Osteoblast (primary cell): ENCODE data around the gene HOXB7. TPM values are rescaled to one million over a fixed set of nuclear protein-coding genes. Genes with fewer than 3 reads are reported as not detected.

Experiments used
- DNase-seq: peaks from one replicate; pipeline ENCODE4 v3.0.0; 2011; ENCODE audit warnings: low spot score, mixed read lengths; ENCODE audit not compliant: insufficient read length; ENCODE audit errors: missing footprints
- H2AFZ ChIP-seq: 2 replicates; pipeline ENCODE4 v1.6.0; 2011; ENCODE audit warnings: mild to moderate bottlenecking, low read length
- H3K27ac ChIP-seq: 2 replicates; pipeline ENCODE4 v1.5.1; 2011; ENCODE audit warnings: mild to moderate bottlenecking, low read depth, low read length, moderate library complexity
- H3K27me3 ChIP-seq: 2 replicates; pipeline ENCODE4 v1.6.0; 2012; ENCODE audit warnings: mild to moderate bottlenecking, control low read depth, inconsistent platforms, low read length, moderate library complexity; ENCODE audit not compliant: insufficient read depth
- H3K36me3 ChIP-seq: 2 replicates; pipeline ENCODE4 v1.5.1; 2011; ENCODE audit warnings: mild to moderate bottlenecking, low read length, control low read depth, moderate library complexity; ENCODE audit not compliant: insufficient read depth
- H3K4me1 ChIP-seq: 2 replicates; pipeline ENCODE4 v1.5.1; 2011; ENCODE audit warnings: mild to moderate bottlenecking, low read length, control low read depth, moderate library complexity; ENCODE audit not compliant: insufficient read depth
- H3K4me2 ChIP-seq: 2 replicates; pipeline ENCODE4 v1.6.0; 2011; ENCODE audit warnings: mild to moderate bottlenecking, low read length; ENCODE audit not compliant: insufficient read depth
- H3K4me3 ChIP-seq: fragments of 200-600 bp; sonication (generic); 3 replicates; pipeline ENCODE4 v1.5.1; 2012; ENCODE audit warnings: mild to moderate bottlenecking, low read length, inconsistent platforms; ENCODE audit not compliant: insufficient read depth
- H3K79me2 ChIP-seq: 2 replicates; pipeline ENCODE4 v1.6.0; 2012; ENCODE audit warnings: mild to moderate bottlenecking, low read length, control low read depth, inconsistent platforms; ENCODE audit not compliant: insufficient read depth
- H3K9me3 ChIP-seq: 2 replicates; pipeline ENCODE4 v1.5.1; 2011; ENCODE audit warnings: low read depth, low read length, control low read depth
- H4K20me1 ChIP-seq: 2 replicates; pipeline ENCODE4 v1.6.0; 2012; ENCODE audit warnings: mild to moderate bottlenecking, low read length, control low read depth; ENCODE audit not compliant: insufficient read depth
- total RNA-seq: library from RNA; depleted of rRNA; stranded (reverse); fragments of >200 nt; gene quantifications from 2 replicates; pipeline ENCODE4 v1.2.3, GENCODE V29; 2012
- TF ChIP-seq, protein P1 (sequence below): IDR thresholded peaks from 2 replicates; pipeline ENCODE4 v1.5.1; 2011; ENCODE audit warnings: mild to moderate bottlenecking, low read depth, low read length, moderate library complexity; ENCODE audit errors: extremely low read depth

The HOXB7 gene
- total RNA-seq, 1 donor = 0.36 TPM

DNA sequence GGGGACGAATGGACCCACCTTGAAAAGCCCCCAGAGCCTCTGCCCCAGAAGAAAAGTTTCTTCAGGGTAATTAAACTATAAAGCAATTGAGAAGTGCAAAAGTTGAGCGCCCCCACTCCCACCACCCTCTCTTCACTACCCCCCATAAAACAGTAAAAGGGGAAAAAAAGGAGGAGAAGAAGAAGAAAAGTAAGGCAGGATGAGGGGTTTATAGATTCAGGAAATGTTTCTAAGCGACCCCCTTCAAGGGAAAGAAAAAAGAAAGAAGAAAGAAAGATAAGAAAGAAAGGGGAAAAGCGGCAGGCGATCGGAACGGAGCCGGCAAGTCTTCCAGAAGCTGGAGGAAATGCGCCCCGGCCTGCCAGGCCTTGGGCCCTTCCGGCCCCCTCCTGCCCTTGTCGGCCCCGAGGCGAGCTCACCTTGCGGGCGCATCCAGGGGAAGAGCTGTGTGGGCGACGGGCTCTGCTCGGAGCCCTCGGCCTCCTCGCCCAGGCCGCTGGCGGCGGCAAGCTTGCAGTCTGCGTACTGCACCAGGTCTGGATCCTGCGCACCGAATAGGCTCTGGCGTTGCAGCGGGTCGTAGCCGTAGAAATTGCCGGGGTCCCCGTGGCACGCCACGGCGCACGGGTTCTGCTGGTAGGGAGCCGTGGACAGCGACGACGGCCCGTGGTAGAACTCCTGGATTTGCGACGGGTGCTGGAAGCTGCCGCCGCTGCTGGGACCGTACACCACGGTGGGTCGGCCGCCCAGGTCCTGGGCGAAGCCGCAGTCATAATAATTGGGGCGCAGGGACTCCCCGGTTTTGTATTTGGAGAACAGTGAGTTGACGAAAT, 3.3 kb upstream of the HOXB7 start:
- no peak overlapping the region for H3K4me3 ChIP-seq
- no peak overlapping the region for H3K4me2 ChIP-seq
- peaks cover 6% of the 10 kb centered on the region for H4K20me1 ChIP-seq
- no peak for DNase-seq
- no peaks in the 10 kb centered on the region for H3K79me2 ChIP-seq
- H3K9me3 ChIP-seq = no peaks in the 10 kb centered on the region
- no peak overlapping the region for H3K27ac ChIP-seq
- no peaks in the 10 kb centered on the region for H3K36me3 ChIP-seq
- H3K4me1 ChIP-seq = no peaks in the 10 kb centered on the region
- H2AFZ ChIP-seq = no peak overlapping the region
- TF ChIP-seq, protein P1, sequence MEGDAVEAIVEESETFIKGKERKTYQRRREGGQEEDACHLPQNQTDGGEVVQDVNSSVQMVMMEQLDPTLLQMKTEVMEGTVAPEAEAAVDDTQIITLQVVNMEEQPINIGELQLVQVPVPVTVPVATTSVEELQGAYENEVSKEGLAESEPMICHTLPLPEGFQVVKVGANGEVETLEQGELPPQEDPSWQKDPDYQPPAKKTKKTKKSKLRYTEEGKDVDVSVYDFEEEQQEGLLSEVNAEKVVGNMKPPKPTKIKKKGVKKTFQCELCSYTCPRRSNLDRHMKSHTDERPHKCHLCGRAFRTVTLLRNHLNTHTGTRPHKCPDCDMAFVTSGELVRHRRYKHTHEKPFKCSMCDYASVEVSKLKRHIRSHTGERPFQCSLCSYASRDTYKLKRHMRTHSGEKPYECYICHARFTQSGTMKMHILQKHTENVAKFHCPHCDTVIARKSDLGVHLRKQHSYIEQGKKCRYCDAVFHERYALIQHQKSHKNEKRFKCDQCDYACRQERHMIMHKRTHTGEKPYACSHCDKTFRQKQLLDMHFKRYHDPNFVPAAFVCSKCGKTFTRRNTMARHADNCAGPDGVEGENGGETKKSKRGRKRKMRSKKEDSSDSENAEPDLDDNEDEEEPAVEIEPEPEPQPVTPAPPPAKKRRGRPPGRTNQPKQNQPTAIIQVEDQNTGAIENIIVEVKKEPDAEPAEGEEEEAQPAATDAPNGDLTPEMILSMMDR = no peak
- H3K27me3 ChIP-seq = peaks cover 97% of the 10 kb centered on the region

DNA sequence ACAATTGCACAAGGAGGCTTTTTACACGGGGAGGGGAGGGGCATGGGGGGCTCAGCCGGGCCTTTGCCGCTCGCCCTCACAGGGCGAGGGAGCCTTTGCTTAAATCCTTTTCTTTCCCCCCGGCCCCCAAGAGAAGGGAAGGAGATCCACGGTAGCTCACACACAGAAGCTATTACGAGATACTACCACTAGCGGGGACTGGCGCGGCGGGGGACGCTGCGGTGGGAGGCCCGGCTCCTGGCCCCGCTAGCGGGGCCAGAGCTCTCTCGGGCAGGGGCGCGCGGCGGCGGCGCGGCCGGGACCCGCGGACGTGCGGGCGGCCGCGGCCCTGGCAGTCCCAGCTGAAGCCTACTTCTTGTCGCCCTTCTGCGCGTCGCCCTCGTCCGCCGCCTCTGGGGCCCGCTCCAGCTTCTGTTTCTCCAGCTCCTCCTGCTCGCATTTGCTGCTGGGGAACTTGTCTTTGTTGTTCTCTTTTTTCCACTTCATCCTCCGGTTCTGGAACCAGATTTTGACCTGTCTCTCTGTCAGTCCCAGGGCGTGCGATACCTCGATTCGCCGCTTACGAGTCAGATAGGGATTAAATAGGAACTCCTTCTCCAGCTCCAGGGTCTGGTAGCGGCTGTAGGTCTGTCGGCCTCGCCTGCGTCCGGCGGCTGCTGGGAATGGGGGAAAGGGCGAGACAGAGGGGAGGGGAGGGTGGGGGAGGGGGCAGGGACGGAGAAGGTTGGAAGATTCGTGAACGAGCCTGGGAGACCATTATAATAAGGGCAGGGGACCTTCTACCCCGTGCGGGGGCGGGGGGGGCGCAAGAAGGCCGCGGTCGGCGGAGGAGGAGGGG, 2.3 kb upstream of the HOXB7 start:
- TF ChIP-seq, protein P1 = no peak
- H3K27ac ChIP-seq = no peak overlapping the region
- H3K9me3 ChIP-seq = no peaks in the 10 kb centered on the region
- H3K27me3 ChIP-seq = peaks cover 97% of the 10 kb centered on the region
- H3K4me2 ChIP-seq = peak overlapping the region; percentile 39
- H4K20me1 ChIP-seq = peaks cover 5% of the 10 kb centered on the region
- H2AFZ ChIP-seq = no peak overlapping the region
- no peak for DNase-seq
- no peaks in the 10 kb centered on the region for H3K79me2 ChIP-seq
- no peaks in the 10 kb centered on the region for H3K4me1 ChIP-seq
- no peaks in the 10 kb centered on the region for H3K36me3 ChIP-seq
- no peak overlapping the region for H3K4me3 ChIP-seq

DNA sequence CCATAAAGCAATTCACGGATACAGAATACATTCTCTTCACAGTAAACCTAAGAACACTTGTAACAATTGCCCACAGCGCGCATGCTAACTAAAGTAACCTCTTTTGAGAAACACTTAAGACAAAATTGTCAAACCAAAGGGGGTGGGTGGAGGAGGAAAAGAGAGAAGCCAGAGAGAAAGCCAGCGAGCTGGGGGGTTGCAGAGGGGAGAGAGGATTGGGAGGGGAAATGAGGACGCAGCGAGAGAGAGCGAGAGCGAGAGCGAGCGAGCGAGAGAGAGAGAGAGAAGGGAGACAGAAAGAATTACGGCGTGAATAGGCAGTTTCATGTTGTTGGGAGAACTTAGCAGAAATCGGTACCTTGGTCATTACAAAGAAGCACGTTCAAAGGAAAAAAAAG, 1.6 kb upstream of the HOXB7 start:
- H3K36me3 ChIP-seq = no peaks in the 10 kb centered on the region
- no peak overlapping the region for H3K4me2 ChIP-seq
- no peak overlapping the region for H3K4me3 ChIP-seq
- H3K79me2 ChIP-seq = no peaks in the 10 kb centered on the region
- no peaks in the 10 kb centered on the region for H3K4me1 ChIP-seq
- no peak overlapping the region for H2AFZ ChIP-seq
- DNase-seq = no peak
- TF ChIP-seq, protein P1 = no peak
- H3K9me3 ChIP-seq = no peaks in the 10 kb centered on the region
- peaks cover 96% of the 10 kb centered on the region for H3K27me3 ChIP-seq
- peaks cover 4% of the 10 kb centered on the region for H4K20me1 ChIP-seq
- no peak overlapping the region for H3K27ac ChIP-seq
